IPS DF 19.7 (cell line): ENCODE measurements around the gene HMHB1.

ENCODE experiments used
- DNase-seq: peaks from one replicate; pipeline ENCODE4 v3.0.0-alpha.2; 2013; ENCODE audit warnings: low read depth, low spot score

HMHB1 gene

DNA sequence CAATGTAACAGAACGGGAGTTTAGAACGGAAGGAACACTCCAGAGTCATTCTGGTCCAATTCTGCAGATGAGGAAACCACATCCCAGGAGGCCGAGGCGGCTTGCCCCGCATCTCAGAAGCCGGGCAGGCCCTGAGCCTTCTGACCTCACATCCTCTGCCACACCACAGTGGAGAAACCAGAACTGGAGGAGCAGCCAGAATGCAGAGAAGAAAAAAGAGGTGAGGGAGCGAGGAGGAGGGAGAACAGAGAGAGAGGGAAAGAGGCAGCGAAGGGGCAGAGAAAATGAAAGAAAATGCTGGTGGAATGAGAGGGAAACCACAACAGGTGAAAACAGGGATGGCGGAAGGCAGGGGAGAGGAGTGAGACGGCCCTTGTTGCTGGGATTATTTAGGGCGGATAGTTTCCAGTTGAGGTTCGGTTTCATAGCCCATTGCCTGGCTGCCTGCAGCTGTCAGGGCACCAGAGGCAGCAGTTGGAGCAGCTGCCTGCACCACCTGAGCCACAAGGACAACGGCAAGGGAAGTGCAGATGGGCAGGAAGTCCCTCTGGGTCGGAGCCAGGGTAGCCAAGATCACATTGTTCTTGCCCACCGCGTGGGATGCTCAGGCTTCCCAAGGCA is at the start of gene HMHB1:
HMHB1 (plus strand) TSS at position 77 of the 621 bp plus-strand sequence.
- no peak for DNase-seq

DNA sequence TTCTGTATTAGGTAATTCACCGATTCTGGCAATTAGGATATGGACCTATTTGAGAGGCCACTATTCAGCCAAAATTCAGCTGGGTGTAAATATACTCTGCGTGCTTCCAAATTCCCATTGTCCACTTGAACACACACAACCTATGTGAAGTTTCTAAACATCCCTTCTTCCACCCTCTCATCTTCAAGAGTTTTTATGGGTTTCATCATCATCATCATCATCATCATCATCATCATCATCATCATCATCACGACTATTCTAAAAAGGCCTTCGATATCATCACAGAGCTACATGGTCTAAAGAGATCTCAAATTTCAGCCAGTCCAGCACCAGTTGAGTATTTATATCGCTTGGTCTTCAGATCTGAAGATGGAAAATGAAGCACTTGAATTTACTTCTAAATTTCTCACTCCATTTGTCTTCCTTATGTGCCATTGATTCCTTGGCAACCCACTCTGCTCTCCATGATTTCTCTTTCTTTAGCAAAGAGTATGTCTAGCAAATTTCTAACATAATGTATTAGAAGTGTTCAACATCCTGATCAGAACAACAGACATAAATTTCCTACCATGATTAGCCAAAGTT is 49.2 kb upstream of the HMHB1 start:
- DNase-seq, result no peak

DNA sequence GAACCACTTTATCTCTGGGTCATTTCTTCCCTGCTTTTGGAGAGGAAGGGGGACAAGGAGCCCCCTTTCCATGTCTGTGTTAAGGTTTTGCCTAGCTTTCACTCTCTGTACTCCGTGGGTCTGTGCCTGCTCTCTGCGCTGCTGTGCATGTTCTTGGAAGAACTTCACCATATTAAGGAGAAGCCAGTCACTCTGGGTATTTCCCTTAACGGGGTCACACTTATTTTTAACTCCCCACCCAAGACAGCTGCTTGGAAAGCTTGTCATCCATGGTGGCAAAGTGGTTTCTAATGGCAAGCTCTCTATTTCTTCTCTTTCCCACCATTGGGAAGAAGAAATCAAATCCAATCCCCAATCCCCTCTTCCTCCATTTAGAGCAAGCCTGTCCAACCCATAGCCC is 44.8 kb upstream of the HMHB1 start:
- DNase-seq, result no peak

DNA sequence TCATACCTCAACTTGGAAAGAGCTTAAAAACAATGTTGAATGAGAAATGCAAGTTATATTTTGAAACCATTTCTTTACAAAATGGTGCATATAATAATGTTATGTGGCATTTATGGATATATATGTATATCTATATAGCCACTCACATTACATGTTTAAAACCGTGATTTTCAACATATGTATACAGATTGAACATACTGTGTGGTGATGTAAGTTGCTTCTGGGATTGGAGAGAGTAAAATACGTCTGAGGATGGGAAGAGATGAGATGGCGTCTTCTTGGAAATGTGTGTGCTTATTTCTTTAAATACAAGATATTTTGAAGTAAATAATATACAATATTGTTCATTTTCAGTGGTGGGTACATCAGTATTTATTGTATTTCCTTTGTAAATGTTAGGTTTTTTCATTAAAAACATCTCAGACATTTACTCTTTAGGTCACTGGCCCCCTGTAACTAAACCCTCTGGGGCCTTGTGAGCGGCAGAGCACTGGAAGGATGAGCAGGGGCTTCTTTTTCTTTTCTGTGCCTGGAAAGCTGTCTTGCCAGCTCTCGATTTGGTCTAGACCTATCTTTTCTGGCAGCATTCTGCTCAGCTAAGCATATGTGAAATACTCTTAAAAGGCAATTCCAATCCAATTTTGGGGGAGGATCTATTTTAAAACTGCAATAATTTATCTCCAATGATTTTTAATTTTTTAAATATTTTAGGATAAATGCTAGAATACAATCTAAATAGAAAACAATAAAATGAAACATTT is 42.8 kb upstream of the HMHB1 start:
- no peak for DNase-seq

DNA sequence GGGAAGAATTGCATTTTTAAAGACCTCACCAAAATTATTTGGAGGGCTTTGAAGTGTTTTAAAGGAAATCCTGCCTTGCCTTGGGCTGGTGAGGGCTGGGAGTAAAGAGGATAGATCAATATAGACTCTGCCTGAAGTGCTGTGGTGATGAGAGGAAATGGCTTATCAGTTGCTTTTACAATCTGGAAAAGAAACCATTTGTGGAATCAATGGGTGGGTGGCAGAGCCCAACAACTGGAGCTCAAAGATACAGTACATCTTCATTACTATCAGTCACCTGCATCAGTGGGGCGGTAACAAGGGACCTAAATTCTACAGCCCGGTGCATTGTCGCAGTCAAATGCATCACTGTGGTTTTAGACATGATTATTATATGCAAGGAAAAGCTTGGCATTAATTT is 41.5 kb upstream of the HMHB1 start:
- no peak for DNase-seq

DNA sequence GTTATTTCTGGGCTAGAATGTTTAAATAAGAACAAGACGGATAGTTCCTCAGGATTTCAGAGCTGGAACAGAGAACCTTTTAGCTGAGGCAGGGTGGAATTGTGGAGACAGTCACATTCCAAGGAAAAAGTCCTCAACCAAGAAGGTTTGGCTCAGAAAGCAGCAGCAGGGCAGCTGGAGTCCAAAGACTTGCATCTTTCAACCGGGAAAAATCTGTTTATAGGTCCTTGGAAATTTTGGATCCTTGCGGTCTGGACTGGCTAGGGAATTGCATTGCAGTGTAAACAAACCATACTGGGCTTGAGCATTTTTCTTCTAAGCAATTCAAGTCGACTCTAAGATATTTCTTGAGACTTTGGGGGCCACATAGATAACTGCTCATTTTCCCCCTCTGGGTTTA is 40.8 kb upstream of the HMHB1 start:
- no peak for DNase-seq

DNA sequence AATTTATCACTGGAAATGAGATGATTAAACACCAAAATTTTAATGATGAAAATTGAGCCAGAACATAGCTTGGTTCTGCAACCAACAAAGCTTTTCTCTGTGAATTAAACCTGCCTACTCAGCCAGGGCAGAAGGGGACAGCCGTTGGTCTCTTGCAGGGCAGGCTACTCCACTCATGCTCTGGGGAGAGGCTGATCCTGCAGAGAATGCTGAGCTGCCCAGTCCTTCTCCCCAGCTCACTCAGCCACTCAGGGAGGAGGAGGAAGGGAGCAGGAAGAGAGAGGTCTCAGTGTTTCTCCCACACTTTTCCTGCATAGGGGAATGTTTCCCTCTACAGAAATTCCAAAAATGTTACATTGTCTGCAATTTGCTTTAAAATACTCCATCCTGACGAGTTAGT is 40.4 kb upstream of the HMHB1 start:
- DNase-seq, result no peak

DNA sequence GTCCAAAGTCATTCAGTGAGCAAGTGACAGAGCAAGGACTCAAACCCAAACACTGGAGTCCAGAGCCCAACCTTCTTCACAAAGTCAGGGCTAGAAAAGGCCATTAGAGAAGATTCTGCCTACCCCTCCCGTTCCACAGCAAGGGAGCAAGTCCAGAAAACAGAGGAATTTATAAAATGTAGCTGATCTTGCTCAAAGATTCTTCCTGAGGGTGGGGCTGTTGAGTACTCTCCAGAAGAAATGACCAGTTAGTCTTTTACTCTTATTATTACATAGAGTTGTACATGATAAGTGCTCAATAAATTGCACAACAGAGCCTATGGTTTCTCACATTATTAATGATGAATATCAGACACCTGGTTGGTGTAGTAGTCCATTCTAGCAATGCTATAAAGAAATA is 39.3 kb upstream of the HMHB1 start:
- no peak for DNase-seq

DNA sequence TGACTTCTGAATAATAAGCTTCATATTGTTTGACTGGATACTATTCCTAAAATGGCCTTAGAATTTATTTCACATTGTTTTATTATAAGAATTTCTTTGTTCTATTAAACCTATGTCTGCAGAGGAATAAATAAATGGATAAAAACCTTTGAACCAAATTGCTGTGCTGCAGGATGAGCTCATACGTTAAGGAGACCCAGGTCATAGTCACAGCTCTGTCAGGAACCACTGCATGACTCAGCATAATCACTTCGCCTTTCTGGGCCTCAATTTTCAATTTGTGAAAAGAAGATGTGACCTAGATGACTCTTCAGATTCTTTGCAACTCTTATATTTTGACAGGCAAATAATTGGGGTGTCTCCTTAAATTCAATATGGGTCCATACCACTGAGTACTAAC is 36.7 kb upstream of the HMHB1 start:
- no peak for DNase-seq

DNA sequence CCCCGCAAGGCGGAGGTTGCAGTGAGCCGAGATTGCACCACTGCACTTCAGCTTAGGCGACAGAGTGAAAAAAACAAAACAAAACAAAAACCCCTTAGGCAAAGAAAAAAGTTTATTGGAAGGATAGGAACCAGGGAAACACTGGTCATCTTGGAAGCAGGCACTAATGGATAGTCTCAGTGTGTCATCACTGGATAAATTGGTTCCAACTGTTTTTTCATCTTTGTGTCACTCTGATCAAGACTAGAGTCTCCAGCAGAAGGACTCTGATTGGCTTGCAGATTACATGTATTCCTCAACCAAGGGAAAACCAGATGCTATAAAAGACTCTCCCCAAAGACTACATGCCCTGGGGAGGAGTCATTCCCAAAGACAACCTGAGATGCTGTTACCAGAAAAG is 35.0 kb upstream of the HMHB1 start:
- no peak for DNase-seq

DNA sequence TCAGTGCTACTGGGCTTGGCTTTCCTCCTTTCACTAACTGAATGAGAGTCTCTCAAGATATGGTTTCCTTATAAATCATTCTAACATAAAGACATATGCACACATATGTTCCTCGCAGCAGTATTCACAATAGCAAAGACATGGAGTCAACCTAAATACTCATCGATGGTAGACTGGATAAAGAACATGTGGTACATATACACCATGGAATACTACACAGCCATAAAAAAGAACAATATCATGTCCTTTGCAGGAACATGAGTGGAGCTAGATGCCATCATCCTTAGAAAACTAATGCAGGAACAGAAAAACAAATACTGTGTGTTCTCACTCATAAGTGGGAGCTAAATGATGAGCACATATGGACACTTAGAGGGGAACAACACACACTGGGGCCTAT is 32.5 kb upstream of the HMHB1 start:
- no peak for DNase-seq

DNA sequence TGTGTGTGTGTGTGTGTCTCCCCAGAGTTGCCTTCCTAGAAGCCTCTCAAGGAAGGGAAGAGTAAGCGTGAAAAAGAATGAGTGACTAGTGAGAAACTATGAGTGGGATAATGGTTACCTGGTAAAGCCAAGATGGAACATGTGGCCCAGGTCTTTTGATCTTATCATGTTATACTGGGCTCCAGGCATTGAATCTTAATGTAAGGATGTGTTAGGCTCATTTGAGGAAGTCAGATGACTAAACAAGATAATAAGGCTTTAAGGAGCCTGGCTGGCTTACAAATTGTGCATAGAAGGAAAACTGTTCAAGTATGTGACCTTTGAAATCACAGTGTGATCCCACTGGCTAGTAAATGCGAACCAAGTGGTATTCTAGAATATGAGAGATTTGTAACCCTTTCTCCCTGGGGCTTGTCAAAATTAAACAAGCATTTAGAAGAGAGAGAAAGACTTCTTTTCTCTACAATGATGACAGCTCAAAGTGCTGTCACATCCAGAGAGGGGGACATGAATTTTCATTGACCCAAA is 29.9 kb upstream of the HMHB1 start:
- DNase-seq, result no peak

DNA sequence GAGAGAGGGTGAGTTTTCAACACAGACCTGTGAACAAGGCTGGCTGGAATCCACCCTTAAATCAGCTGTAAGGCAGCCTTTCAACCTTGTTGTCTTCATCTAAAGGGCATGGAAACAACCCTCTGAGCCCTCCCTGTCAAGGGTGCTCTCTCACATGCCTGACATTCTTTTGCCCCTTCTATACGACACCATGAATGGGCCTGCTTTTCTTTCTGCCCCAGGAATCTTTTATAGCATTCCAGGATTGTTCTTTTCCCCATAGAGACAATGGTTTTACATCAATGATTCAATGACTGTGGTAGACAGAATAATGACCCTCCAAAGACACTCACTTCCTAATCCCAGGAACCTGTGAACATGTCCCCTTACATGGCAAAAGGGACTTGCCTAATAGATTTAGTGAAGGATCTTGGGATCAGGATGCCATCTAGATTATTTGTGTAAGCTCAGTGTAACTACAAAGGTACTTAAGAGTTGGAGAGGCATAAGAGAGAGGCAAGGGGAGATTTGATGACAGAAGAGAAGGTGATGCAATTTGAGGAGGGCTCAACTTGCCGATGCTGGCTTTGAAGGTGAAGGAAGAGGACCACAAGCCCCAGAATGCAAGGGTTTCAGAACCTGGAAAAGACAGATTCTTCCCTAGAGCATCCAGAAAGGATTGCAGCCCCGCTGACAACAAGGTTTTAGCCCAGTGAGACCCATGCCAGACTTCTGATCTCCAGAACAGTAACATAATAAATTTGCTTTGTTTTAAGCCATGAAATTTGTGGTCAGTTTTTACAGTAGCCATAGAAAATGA is 29.2 kb upstream of the HMHB1 start:
- DNase-seq, result peak; percentile 77

DNA sequence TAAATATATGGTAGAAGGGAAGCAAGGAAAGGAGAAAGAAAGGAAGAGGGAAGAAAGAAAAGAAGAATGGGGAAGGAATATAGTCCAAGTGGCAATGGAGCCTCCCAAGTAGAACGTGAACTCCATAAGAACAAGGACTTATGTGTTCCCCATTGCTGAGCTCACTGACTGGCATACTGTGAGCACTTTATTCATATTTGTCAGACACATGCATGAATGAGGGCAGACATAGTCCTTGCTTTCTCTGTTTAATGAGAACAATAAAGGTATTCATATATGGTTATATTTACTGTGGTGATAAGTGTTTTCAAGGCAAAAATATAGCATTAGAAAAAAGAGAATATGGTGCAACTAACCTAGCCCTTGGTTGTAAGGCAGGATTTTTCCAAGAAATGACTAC is 23.6 kb upstream of the HMHB1 start:
- no peak for DNase-seq

DNA sequence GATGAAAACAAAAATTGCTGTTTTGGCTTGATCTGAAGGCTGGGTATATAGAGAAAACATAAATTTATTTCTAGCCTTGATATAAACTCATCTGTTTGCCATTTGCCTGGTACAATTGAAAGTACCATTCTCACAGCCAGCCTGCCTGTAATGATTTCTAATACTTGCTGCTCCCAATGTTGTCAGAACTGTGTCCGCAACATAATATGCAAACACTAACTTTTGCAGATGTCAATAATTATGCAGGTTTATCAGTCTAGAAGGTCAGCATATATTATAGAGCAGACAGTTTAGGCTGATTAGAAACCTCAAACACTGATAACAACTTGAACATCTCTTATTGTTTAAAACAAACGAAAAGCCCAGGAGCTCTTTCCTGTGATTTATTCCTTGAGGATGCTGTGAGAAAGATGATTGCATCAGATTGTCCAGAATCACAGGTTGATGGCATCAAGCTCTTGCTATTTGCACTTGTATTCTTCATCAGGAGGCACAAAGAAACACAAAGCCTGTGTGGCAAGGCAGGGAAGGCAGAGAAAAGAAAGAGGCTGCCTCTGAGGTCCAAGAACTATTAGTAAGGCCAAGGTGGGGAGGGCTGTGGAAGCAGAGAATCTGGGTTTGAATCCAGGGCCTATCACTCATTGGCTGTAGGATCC is 21.4 kb upstream of the HMHB1 start:
- no peak for DNase-seq

DNA sequence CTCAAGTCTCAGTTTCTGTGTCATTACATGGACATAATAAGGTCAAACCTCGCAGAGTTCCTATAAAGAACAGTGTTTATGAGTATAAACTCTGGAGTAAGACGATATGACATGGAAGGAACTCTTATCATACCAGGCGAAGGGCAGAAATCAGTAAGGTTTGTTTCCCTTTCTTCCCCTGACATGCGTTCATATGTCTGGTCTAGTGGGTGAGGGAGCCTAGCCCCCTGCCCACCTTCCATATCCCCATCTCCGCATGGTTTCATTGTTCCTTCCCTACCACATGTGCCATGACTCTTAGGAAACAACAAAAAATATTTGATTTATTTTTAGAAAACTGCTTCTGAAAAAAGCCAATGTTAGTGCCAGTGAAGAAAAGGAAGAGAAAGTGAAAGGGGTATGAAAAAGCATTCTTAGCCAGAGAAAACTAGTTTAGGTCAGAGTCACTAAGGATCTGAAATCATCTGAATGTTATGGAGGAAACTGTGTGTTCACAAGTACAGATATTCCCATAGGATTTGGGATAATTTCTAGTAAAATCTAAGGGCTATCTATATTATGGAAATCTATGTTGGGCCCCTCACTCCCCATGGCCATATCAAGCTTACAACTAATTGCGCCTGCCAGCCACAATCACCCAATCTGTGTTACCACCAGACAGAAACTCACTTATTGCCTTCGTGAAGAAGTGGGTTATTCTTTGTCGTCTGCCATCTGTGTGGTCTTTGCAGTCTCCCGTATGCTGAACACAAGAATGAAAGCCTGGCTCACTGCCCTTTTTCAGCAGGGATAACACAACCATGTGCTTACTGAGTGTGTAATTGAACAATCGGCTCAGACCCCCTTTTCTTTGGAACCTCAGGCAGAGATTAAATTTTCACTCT is 19.9 kb upstream of the HMHB1 start:
- no peak for DNase-seq

DNA sequence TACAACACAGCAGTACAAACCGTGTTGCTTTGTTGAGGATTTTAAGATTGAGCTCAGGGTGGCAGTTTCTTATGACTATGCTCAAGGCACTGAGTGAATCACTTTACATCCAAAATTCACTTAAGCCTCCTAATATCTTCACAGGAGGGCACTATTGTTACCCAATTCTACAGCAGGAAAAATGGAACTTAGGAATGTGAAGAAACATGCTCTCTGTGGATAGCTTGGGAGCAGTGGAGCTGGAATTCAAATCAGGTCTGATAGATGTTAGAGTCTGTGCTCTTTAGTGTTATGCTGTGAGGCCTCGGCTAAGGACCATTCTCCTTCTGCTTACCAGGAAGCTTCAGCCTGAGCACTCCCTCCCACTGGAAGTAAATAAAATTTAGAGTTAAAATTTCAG is 18.7 kb upstream of the HMHB1 start:
- DNase-seq, result no peak

DNA sequence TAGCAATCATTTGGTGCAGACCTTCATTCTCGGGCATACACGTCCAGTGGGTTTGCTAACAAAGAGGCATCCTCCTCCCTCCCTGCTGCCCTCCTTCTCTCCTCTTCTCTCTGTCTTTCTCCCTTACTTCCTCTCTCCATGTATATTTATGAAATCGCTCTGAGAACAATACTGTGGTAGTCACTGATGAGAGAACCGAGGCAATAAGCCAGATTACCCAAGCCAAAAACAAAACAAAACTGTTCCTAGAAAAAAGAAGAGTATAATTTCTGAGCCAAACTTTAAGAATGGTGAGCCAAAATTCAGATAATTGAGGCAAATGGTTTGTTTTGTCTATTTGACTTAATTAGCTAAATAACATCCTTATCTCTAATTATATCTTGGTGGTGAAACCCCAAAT is 15.8 kb upstream of the HMHB1 start:
- DNase-seq, result no peak

DNA sequence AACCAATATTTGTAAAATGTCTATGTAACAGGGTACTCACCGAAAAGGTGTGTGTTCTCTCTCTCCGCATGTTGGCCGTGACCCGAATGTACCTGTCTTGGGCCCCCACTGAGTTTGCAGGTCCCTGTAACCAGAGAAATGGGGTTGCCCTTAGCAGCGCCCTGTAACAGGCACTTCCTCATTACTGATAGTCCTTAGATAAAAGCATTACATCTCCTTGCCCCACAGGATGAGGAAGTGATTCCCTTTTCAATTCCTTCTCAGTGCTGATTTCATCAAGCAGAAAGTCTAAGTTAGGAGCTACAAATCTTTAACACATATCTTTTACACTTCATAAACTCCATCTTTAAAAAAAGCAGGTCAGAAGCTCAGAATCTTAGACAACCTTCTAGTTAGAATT is 15.2 kb upstream of the HMHB1 start:
- DNase-seq, result no peak

DNA sequence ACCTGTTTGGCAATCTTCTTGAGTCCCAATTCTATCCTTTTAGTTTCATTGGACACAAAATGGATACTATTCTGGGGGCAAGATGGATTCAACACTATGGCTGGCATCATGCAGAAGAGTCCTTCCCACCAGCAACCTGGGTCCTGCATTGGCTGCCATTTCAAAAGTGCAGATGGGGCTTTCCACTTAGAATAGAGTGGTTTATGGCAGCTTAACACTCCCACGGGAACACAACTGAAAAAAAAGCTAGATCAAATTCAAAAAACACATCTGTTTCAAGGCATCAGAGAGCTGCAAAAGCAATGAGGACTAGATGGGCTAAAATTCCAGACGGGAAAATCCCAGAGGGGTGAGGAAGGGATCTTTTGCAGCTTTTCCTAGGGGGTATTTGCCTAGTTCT is 11.2 kb upstream of the HMHB1 start:
- DNase-seq, result no peak
